K562 (cell line): ENCODE measurements around the gene MFSD6. TPM values are rescaled to one million over a fixed set of nuclear protein-coding genes. Genes with fewer than 3 reads are reported as not detected.

Experiments used
- BCL6 ChIP-seq: fragments of 250-450 bp; sonication (Bioruptor Pico); IDR thresholded peaks from 2 replicates; pipeline ENCODE4 v1.4.0; 2020
- DDX20 ChIP-seq: fragments of 450-650 bp; IDR thresholded peaks from 2 replicates; pipeline ENCODE4 v1.6.1; 2016; ENCODE audit warnings: missing genetic modification characterization, low read depth, mild to moderate bottlenecking, missing compliant biosample characterization, moderate library complexity
- ETS2 ChIP-seq: IDR thresholded peaks from 2 replicates; pipeline ENCODE4 v1.6.1; 2016; ENCODE audit warnings: borderline replicate concordance, missing genetic modification characterization, mild to moderate bottlenecking, moderate library complexity, missing compliant biosample characterization; ENCODE audit not compliant: poor library complexity, severe bottlenecking
- HSF4 ChIP-seq: fragments of 250-450 bp; sonication (Bioruptor Pico); IDR thresholded peaks from 2 replicates; pipeline ENCODE4 v2.1.2; 2022; ENCODE audit warnings: mild to moderate bottlenecking, moderate library complexity, borderline replicate concordance
- L3MBTL2 ChIP-seq: fragments of 450-650 bp; IDR thresholded peaks from 2 replicates; pipeline ENCODE4 v1.6.1; 2016; ENCODE audit warnings: mild to moderate bottlenecking, moderate library complexity
- RBFOX2 ChIP-seq: fragments of 200-400 bp; formaldehyde crosslinking; IDR thresholded peaks from 2 replicates; pipeline ENCODE4 v1.6.1; 2017; ENCODE audit warnings: low read depth, mild to moderate bottlenecking, low read length, moderate library complexity
- U2AF1 ChIP-seq: fragments of 200-400 bp; formaldehyde crosslinking; optimal IDR thresholded peaks from 2 replicates; pipeline ENCODE3; 2017; ENCODE audit warnings: mild to moderate bottlenecking, low read depth, low read length, moderate library complexity
- ZNF282 ChIP-seq: sonication (generic); formaldehyde crosslinking; IDR thresholded peaks from 2 replicates; pipeline ENCODE4 v1.8.1; 2023; ENCODE audit warnings: missing genetic modification reagents
- ZNF347 ChIP-seq: fragments of 450-650 bp; formaldehyde crosslinking; IDR thresholded peaks from 2 replicates; pipeline ENCODE4 v1.4.0; 2020; ENCODE audit warnings: low read depth, mild to moderate bottlenecking, moderate library complexity
- ZNF785 ChIP-seq: fragments of 250-450 bp; sonication (Bioruptor Pico); IDR thresholded peaks from 2 replicates; pipeline ENCODE4 v1.4.0; 2020; ENCODE audit warnings: mild to moderate bottlenecking
- polyA plus RNA-seq, 8 experiments: library from polyadenylated mRNA; depleted of rRNA in 4 of 8; stranded (reverse) in 5 of 8; unstranded in 3 of 8; fragments of >200 nt; fragmentation: Nextera tagmentation in 2 of 8; fragmentation: Illumina TruSeq in 1 of 8; extraction: Ambion mirVana in 2 of 8; extraction: Trizol in 1 of 8; gene quantifications; 2 replicates each; pipeline versions ENCODE4 v1.2.1 to v1.2.3, GENCODE V29; 2011 to 2014; ENCODE audit warnings: inconsistent platforms in 1 of 8, missing spikeins in 1 of 8
- total RNA-seq, 7 experiments: library from RNA; depleted of rRNA in 6 of 7; stranded (reverse); fragments of >200 nt in 6 of 7; fragmentation: Illumina TruSeq in 2 of 7; extraction: Trizol in 2 of 7; gene quantifications; 2 replicates each; pipeline versions ENCODE4 v1.2.1 to v1.2.3, GENCODE V29; 2011 to 2021; ENCODE audit warnings: low replicate concordance in 1 of 7
- TF ChIP-seq, protein P1 (sequence below): fragments of 250-450 bp; sonication (Bioruptor Pico); IDR thresholded peaks from 2 replicates; pipeline ENCODE4 v1.4.0; 2020
- TF ChIP-seq, protein P2 (sequence below): sonication (generic); formaldehyde crosslinking; IDR thresholded peaks from 2 replicates; pipeline ENCODE4 v1.8.1; 2022; ENCODE audit warnings: missing genetic modification reagents
- TF ChIP-seq, protein P3 (sequence below): fragments of 250-450 bp; sonication (Bioruptor Pico); IDR thresholded peaks from 2 replicates; pipeline ENCODE4 v1.5.0; 2021

Gene MFSD6
- total and polyA plus RNA-seq, 9 of the 15 experiments (the other 6 are each of a cell fraction or from before 2014, with no cell fraction given): 1.1 to 7.9 (median 4.4) TPM

GRCh38 chr2:190407662-190408537 lies at the start of gene MFSD6 (continued):
- TF ChIP-seq, protein P1, sequence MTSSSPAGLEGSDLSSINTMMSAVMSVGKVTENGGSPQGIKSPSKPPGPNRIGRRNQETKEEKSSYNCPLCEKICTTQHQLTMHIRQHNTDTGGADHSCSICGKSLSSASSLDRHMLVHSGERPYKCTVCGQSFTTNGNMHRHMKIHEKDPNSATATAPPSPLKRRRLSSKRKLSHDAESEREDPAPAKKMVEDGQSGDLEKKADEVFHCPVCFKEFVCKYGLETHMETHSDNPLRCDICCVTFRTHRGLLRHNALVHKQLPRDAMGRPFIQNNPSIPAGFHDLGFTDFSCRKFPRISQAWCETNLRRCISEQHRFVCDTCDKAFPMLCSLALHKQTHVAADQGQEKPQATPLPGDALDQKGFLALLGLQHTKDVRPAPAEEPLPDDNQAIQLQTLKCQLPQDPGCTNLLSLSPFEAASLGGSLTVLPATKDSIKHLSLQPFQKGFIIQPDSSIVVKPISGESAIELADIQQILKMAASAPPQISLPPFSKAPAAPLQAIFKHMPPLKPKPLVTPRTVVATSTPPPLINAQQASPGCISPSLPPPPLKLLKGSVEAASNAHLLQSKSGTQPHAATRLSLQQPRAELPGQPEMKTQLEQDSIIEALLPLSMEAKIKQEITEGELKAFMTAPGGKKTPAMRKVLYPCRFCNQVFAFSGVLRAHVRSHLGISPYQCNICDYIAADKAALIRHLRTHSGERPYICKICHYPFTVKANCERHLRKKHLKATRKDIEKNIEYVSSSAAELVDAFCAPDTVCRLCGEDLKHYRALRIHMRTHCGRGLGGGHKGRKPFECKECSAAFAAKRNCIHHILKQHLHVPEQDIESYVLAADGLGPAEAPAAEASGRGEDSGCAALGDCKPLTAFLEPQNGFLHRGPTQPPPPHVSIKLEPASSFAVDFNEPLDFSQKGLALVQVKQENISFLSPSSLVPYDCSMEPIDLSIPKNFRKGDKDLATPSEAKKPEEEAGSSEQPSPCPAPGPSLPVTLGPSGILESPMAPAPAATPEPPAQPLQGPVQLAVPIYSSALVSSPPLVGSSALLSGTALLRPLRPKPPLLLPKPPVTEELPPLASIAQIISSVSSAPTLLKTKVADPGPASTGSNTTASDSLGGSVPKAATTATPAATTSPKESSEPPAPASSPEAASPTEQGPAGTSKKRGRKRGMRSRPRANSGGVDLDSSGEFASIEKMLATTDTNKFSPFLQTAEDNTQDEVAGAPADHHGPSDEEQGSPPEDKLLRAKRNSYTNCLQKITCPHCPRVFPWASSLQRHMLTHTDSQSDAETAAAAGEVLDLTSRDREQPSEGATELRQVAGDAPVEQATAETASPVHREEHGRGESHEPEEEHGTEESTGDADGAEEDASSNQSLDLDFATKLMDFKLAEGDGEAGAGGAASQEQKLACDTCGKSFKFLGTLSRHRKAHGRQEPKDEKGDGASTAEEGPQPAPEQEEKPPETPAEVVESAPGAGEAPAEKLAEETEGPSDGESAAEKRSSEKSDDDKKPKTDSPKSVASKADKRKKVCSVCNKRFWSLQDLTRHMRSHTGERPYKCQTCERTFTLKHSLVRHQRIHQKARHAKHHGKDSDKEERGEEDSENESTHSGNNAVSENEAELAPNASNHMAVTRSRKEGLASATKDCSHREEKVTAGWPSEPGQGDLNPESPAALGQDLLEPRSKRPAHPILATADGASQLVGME (CRISPR knock-in tag): no peak
- peak; percentile 52 for TF ChIP-seq RBFOX2
- no peak for TF ChIP-seq U2AF1
- TF ChIP-seq HSF4 (CRISPR knock-in tag): no peak
- TF ChIP-seq, protein P2, sequence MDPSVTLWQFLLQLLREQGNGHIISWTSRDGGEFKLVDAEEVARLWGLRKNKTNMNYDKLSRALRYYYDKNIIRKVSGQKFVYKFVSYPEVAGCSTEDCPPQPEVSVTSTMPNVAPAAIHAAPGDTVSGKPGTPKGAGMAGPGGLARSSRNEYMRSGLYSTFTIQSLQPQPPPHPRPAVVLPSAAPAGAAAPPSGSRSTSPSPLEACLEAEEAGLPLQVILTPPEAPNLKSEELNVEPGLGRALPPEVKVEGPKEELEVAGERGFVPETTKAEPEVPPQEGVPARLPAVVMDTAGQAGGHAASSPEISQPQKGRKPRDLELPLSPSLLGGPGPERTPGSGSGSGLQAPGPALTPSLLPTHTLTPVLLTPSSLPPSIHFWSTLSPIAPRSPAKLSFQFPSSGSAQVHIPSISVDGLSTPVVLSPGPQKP: no peak
- TF ChIP-seq BCL6: no peak
- TF ChIP-seq ETS2: no peak
- no peak for TF ChIP-seq ZNF347
- TF ChIP-seq ZNF282 (CRISPR knock-in tag): no peak
- no peak for TF ChIP-seq DDX20 (tag)
- TF ChIP-seq, protein P3, sequence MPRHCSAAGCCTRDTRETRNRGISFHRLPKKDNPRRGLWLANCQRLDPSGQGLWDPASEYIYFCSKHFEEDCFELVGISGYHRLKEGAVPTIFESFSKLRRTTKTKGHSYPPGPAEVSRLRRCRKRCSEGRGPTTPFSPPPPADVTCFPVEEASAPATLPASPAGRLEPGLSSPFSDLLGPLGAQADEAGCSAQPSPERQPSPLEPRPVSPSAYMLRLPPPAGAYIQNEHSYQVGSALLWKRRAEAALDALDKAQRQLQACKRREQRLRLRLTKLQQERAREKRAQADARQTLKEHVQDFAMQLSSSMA: 0 out of 2 replicates have a peak, but pooled peaks have one; percentile 16
- TF ChIP-seq L3MBTL2: peak; percentile 59; the same call in 1 of the 2 replicates
- TF ChIP-seq ZNF785 (CRISPR knock-in tag): no peak
